Measurements from ENCODE around the gene TMEM17. TPM values are rescaled to one million over a fixed set of nuclear protein-coding genes. Genes with fewer than 3 reads are reported as not detected.

Gene TMEM17
- total and polyA plus RNA-seq, 2 of the 13 experiments (the other 11 are each of a cell fraction or from before 2014, with no cell fraction given), result 0.22 to 0.50 TPM

DNA sequence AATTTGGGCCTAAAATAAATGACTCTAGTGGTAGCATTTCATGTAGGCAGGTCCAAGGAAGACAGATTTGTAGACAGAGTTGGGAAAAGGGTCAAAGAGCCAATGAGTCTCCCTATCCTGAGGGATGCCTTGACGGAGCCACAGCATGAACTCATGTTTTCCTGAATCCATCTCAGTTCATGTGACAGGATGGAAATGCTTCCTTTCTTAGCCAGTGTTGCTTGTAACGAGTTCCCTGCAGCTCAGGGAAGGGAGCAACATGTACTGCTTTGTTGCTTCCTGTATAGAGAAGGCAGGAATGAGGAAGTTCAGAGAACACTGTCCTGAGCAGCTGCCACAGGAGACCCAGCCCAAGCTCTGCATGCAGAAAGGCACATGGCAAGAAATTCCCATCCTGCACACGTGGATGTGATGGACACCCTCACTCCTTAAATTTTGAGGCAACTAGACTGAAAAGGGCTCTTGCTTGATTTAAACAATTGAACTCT is 27.9 kb downstream of the TMEM17 start (continued):
- TF ChIP-seq KIAA2018 (CRISPR knock-in tag; IDR thresholded peaks at IDR 0.05; ENCODE audit: borderline replicate concordance) (no peak), TIGD3 (CRISPR knock-in tag; IDR thresholded peaks at IDR 0.05; ENCODE audit: borderline replicate concordance) (peak; percentile 64; the same call in 1 of the 2 replicates), ONECUT2 (CRISPR knock-in tag; IDR thresholded peaks at IDR 0.05) (no peak), CBX2 (IDR thresholded peaks at IDR 0.05; ENCODE audit: low read depth, low read length) (no peak), CBX2 (CRISPR knock-in tag; IDR thresholded peaks at IDR 0.05; ENCODE audit: low read depth) (no peak), TAF1 (CRISPR knock-in tag; IDR thresholded peaks at IDR 0.05) (no peak; the same call in 1 of the 2 replicates), SP1 (IDR thresholded peaks at IDR 0.05) (no peak), SP1 (CRISPR knock-in tag; IDR thresholded peaks at IDR 0.05) (0 out of 2 replicates have a peak, but pooled peaks have one; percentile 22), ZNF616 (CRISPR knock-in tag; IDR thresholded peaks at IDR 0.05; ENCODE audit: low read depth) (0 out of 2 replicates have a peak, but pooled peaks have one; percentile 50), THRA (CRISPR knock-in tag; IDR thresholded peaks at IDR 0.05; ENCODE audit: borderline replicate concordance) (no peak), ATF7 (IDR thresholded peaks at IDR 0.05) (no peak), ATF7 (CRISPR knock-in tag; IDR thresholded peaks at IDR 0.05) (no peak), SNAPC5 (CRISPR knock-in tag; IDR thresholded peaks at IDR 0.05; ENCODE audit: borderline replicate concordance) (no peak), NCOA1 (CRISPR knock-in tag; IDR thresholded peaks at IDR 0.05) (no peak), ZNF570 (CRISPR knock-in tag; IDR thresholded peaks at IDR 0.05; ENCODE audit: borderline replicate concordance) (no peak), ZNF614 (CRISPR knock-in tag; IDR thresholded peaks at IDR 0.05; ENCODE audit: borderline replicate concordance) (peak; percentile 79), ASH2L (IDR thresholded peaks at IDR 0.05; ENCODE audit: insufficient read length, low read depth, low read length) (no peak), HOXA9 (CRISPR knock-in tag; IDR thresholded peaks at IDR 0.05; ENCODE audit: borderline replicate concordance) (no peak)
